HG03354 (cell line): ENCODE results near the gene NR1D1.

ENCODE experiments used
- ATAC-seq: cut with Tn5 transposase; IDR thresholded peaks from one replicate; pipeline ENCODE4 v1.9.1; 2021; ENCODE audit warnings: mild to moderate bottlenecking; ENCODE audit not compliant: unreplicated experiment, poor library complexity, severe bottlenecking

Gene NR1D1

DNA sequence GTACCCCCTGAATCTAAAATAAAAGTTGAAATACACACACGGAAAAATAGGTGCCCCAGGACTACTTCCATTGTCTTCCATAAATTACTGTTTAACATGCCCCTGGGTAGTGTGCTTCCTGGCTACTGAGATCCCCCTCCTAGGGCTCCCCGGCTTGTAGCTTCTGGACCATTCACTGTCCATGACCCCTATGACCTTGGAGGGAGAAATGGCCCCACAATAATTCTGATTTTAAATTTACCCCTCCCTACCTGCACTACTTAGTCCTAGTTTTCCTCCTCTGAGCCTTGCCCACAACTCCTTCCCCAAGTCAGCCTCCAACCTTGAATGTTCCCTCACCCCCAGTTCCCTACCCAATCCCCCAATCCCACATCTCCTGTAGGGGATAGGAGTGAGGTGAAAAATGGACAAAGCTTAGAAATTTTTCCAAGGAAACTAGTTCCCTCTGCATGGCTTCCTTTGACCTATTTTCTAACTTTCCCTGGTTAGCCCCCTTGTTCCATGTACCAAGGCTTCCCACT lies 11.9 kb upstream of the NR1D1 start:
- ATAC-seq, result no peak

DNA sequence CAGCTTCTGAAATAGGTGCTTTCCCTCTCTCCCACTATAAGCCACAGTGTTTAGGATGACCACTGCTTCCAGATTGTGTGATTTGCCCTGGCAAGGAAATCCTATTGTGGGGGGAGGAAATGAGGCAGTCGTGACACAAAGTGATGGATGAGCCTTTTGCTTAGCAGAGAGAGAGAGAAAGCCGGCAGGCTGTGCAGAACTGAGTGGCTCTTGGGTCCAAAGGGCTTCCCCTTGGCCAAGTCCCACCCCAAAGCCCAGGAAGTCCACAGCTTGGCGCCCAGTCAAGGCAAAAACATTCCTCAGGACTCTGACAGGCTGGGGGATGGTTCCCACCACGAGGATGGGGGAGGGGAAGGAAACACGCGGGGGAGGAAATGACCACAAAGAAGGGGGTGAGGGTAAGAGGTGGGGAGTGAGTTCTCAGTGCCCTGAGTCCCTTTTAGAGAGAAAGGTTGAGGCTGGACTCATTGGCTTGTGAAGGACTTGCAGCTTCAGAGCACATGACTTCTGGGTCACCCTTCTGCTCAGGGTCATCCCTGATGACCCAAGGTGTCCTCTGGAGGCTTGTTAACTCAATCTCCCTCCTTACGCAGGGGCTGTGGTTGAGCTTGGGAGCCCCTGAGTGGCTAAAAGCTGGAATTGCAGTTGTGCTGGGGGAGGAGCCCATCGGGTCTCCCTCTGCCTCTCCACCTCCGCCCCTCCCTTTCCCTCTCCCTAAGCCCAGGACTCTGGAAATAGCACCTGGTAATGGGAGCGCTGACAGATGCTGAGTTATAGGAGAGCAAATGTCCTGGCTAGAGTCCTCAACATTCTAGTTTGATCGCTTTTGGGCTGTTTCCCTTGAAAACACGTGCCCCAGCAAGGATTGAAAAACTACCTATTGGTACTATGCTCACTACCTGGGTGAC lies 11.1 kb upstream of the NR1D1 start:
- no peak for ATAC-seq

DNA sequence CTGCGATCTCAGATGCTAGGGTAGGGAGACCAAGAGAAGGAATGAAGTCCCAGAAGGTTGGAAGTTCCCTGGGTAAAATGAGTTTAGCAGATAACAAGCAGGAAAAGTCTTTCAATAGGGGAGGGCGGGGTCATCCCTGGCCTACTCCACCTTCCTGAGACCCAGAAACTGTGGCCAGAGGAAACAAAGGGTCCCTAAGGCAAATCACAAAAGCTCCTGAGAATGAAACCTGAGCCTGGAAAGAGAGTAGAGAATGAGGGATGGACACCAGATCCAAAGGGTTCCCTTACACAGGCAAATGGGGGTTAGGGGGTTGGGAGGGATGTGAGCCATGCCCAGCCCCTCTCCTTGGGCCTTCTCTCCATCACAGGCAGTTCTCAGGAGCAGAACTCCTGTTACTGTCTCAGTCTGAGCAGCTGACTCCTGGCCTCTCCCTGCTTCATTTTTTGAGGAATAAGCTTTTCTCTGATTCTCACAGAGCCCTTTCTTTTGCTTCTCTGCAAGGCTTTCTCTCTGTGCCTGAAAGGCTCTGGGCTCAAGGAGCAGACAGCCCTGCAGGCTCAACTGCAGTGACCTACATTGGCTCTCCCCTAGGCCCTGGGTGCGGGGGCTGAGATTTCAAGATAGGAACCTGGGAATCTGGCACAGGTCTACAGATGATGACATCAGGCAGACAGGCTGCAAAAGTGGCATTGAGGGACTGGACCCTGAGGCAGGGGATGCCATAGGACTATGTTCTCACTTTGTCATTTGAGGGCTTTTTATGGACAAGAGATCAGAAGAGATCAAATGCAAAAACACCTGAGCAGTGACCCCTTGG lies 9.8 kb upstream of the NR1D1 start:
- ATAC-seq, result no peak

DNA sequence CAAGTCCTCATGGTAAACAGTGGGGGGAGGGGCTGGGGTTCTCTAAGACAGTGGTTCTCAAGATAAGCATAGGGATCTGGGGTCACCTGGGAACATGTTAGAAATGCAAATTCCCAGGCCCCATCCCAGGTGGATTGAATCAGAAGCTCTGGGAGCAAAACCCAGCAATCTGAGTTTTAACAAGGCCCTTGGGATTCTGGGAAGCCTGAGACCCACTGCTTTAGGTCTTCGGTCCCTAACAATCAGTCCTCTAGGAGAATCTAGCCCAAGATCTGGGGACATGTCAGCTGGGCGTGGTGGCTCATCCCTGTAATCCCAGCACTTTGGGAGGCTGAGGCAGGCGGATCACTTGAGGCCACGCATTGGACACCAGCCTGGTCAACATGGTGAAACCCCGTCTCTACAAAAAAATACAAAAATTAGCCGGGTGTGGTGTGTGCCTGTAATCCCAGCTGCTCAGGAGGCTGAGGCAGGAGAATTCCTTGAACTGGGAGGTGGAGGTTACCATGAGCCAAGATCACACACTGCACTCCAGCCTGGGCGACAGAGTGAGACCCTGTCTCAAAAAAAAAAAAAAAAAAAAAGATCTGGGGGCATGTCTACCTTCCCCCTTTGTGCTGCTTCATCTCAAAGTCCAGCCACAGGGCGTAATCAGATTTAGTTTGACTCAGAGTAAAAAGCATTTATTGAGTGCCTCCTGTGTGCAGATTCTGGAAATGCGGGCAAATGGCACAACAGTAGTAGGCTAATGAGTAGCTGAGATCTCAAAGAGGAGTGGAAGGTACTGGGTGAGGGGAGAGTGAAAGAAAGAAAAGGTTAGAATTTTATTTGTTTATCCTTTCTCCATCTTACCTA lies 8.8 kb upstream of the NR1D1 start:
- ATAC-seq, result no peak

DNA sequence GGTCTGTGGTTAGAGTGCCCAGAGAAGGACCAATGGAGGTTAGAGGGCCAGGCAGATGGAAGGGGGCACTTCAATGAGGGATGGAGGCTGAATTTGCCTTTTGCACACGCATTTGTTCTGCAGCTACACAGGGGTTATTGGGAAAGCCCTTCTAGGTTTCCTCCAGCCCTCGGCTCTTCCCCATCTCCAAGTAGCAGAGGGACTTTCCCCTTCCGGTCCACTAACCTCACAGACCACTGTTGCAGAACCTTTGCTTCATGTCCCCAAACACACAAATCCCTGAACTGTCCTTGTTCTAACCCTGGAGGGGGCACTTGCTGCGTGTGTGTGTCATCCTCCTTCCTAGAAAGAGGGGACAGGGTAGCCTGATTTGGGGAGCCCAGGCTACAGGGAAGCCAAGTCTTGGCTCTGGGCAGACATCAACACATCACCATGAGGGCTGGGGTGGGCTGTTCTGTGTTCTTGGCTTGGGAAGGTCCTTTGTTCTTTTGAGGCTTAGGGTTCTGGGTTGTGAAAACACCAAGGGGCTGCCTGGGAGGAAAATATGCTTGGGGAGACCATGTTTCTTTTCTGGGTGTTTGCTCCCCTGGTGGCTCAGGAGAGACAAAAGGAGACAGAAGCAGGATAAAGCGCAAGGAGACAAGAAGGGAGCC lies 7.3 kb upstream of the NR1D1 start:
- ATAC-seq, result no peak

DNA sequence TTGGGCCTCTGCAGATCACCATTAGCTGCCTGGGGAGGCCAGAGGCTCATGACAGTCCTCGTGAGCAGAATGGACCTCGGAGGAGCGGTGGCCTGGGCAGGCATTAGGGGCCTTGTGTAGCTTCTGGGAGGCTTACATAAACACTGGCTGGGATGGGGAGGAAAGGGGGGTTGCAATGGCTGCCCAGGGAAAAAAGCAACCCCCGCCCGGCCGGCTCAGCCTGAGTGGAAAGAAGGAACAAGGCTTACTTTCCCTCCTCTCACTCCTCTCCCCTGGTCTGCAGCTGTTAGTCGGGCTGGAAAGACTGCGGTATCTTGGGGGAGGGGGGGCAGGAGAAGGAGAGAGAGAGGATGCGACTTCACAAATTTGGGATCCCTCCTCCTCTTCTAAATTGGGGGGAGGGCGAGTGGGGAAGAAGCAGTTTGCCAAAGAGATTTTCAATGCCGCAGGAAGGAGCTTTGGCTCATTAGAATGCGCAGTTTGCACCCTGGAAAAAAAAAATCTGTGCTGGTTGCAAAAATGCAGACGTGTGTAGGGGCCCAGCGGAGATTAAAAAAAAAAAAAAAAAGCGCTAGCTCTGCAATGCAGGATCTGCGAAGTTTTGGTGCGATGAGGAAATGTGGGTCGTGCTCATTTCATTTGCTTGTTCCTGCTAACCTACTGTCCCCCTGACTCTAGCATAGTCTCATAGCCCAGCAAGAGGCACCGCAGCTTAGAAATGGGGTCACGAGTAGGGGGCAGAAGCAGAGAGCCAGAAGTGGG lies 6.6 kb upstream of the NR1D1 start:
- ATAC-seq, result no peak

DNA sequence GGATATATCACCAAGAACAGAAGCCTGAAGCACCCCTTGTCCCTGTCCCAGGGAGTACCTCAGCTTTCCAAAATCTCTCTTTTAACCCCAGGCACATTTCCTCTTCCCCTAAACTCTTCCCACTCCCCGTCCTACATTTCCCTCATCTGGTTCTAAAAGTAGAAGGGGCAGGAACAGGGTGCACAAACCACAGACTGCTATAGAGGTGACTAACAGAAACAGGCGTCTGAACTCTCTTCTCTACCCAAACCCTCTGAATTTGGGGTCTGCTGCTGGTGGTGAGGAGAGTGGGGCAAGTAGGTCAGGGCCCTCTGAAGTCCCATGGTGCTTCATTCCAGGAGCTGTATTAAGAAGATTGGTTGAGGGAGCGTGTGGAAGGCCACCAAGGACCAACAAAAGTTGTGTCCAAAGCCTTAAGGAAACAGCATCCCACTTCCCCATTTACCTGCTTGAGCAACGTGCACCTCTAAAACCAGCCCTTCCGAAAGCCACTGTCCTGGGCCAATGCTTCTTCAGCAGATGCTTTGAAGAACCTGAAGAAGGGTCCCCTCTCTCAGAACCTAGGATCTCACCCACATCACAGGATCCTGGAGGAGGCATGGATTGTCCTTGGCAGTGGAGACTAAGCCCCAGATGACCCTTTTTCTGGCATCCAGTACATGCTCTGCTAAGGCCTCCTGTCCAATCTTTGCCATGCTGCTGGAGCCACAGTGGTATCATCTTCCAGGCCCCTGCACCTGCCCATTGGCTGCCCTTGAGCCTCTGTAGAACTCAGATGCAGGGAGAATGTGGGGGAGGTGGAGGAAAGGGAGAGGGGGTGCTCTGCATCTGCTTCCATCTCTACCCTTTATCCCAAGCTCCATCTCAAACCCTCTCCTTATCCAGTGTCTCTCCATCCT lies 5.7 kb upstream of the NR1D1 start:
- ATAC-seq, result no peak

DNA sequence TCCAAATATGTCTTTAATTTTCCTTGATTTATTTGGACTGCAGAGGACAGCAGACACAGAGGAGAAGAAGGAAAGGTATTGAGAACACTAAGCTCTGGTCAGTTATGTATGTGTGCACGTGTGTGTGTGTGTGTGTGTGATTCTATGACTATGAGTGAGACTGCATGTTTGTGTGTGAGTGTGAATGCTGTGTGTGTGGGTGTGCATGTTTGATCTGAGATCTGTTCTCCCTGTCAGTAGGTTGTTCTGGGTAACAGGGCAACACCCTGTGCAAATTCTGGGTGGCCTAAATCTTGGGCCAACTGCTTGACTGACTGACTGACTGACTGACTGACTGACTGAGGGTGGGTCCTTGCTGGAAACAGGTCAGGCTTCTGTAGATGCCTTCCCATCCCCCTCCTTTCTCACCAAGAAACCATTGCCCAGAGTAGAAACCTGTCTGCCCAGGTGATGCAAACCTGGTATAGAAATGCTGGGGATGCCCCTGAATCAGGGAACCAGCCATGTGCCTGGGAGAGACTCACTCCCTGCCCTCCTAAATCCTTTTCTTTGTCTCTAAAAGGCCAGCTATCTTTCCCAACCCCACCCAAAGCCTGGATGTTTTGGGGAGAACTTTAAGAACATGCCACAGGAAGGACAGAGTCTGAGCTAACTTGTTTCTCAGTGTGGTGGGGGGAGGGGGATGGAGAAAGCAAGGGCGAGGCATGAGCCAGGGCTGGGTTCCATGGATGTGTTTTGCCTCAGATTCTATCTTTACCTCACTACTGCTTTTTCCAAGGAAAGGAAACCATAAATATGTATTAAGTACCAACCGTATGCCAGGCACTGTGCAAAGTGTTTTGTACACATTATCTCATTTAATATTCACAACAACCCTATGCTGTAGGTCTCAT lies 4.5 kb upstream of the NR1D1 start:
- no peak for ATAC-seq

DNA sequence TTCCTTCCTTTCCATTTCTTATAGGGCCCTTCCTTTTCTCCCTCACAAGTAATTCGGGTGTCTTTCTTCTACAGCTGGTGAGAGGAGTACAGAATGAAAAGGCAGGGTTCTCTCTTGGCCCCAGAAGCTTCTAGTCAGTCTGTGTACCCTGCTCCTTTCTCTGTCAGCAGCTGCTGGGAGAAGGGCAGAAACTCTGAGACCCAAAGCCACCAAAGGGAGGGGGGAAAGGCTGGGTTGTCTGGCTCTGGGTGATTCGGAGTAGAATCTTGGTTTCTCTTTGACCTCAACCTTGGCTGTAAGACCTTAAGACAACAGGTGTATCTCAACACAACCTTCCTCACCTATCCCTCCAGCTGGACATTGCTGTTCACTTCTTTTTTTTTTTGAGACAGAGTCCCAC lies 3.3 kb upstream of the NR1D1 start:
- ATAC-seq, result no peak

DNA sequence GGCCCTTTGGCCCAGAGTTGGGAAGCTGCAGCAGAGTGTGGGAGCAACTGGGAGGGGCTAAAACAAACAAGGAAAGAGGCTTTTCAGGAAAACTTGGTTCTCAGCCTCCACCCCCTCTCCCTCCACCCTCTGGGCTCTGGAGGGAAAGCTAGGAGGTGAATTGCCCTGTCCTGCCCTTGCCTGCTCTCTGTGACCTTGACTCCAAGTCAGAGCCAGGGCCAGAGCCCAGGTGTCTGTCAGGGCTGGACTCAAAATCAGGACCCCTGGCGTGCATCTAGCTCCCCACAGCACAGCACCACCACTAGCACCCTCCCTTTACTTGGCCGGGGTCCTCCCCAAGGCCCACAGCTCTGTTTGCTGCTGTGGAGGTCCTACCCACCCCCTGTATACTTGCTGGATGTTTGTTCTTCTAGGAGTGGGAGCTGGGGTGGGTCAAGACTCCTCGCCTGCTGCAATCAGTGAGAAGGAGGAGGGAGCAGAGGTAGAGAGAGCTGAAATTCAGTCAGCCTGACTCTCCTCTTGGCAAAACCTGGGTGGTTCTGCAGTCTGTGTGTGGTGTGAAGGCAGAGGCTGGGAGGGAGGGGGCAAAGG lies 2.8 kb upstream of the NR1D1 start:
- no peak for ATAC-seq

DNA sequence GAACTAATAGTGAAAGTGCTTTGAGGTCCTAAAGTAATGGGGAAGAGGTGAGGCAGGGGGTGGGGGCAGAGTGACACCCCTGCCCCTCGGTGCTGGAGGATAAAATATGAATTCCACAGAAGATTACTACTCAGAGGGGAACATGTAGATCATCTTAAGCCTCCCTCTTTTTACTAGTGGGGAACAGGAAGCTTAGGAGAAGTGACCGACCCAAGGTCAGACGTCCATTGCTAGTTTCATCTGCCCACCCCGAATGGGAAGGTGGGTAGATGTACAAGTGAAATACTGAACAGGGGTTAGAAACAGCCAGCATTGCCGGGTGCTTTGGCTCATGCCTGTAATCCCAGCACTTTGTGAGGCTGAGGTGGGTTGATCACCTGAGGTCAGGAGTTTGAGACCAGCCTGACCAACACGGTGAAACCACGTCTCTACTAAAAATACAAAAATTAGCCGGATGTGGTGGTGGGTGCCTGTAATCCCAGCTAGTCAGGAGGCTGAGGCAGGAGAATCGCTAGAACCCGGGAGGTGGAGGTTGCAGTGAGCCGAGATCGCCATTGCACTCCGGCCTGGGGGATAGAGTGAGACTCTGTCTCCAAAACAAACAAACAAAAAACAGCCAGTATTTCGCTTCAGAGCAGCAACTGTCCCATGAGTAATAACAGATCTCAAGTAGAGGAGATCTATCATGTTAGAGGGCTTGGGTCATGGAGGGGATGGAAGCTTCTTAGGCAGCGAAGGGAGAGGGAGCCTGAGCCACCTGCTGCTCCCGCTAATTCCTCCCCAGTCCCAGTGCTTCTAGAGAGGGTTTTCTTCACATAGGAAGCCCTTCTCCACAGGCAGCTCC lies 1.2 kb upstream of the NR1D1 start:
- no peak for ATAC-seq

DNA sequence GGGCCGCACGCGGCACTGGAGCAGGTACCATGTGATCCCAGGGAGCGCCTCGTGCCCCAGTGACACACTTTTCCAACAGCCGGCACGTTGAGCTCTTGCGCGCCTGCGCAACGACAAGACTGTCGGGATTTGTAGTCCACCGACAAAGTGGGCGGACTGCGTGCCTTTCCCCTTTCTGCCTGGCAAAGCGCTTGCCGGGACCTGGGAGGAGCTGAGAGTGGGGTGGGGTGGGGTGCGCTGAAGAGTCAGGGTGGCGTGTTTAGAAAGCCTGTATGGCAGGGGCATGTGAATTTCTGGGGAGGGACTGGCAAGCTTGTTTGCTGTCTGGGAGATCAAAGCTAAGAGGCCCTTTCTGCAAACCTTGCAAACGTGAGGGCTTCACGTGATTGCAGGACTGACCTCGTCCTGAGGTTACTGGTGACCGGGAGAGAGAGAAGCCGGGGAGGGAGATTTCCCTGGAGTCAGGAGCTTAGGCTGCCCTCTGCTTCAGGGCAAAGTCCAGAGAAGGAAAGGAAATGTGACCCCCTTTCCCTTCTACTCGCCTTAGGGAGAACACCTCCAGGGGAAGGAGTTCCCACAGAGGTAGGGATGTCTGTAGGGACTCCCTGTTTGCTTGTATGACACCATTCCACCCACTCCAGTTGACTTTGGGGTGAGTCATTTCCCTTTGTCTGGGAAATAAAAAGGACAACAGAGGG lies 429 bp upstream of the NR1D1 start:
- ATAC-seq, result peak; percentile 25

DNA sequence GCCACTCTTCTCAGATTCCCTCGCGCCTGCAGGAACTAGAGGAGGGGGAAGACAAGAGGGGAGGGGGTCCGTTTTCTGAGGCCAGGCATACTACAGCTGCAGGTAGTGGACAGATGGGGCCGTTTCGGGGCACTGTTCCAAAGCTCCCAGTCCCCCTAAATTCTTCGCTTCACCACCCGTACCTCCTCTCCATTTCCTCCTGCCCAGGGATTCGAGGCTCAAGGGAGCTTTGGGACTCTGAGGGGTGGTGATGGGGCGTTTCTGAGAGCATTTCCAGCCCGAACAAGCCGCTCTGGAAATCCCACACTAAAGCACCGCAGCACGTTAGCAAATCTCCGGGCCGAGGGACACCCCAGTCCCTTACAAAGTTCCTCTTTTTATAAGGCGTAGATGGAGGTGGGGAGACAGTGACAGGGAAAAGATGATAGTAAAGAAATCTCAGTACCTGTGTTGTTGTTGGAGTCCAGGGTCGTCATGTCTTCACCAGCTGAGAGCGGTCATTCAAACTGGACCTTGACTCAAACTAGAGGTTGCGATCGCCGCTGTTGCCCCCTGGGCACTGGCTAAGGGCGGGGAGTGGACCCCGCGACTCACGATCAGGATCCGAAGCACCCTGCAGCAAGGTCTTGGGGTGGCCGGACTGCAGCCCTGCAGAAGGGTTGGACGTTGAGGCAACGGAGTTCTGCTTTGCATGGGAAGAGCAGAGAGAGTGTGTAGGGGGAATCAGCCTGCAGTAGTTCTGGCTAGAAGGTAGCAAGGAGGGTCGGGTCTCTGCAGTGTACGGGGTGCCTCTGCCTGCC lies 570 bp downstream of the NR1D1 start:
- ATAC-seq, result no peak
